C4-2B (cell line): ENCODE data around the gene NCBP3.
"Not testable (repeated sequence)": the region's sequence is repeated elsewhere in the genome, so short reads cannot be mapped to it uniquely, and the experiment has no call there.

Experiments
- H3K27ac ChIP-seq: fragments of 450-650 bp; 2 replicates; pipeline ENCODE4 v1.5.1; 2017
- CTCF ChIP-seq: fragments of 450-650 bp; conservative IDR thresholded peaks from 2 replicates; pipeline ENCODE4 v1.5.1; 2017; ENCODE audit warnings: mild to moderate bottlenecking
- ZFX ChIP-seq: fragments of 450-650 bp; IDR thresholded peaks from 2 replicates; pipeline ENCODE4 v1.6.1; 2017

The NCBP3 gene

GRCh38 chr17:3792481-3792880 lies 53.6 kb downstream of the NCBP3 start:
- no peak overlapping the region for H3K27ac ChIP-seq
- TF ChIP-seq CTCF (no peak), ZFX (no peak)

- TF ChIP-seq ZFX (no peak), CTCF (no peak)
Observed at GRCh38 chr17:3788200-3788599, 57.8 kb downstream of the NCBP3 start.

GRCh38 chr17:3785323-3785722 lies 60.7 kb downstream of the NCBP3 start:
- not testable (repeated sequence) for H3K27ac ChIP-seq

More at GRCh38 chr17:3788200-3788599, 57.8 kb downstream of the NCBP3 start:
- no peak overlapping the region for H3K27ac ChIP-seq

GRCh38 chr17:3782751-3783150 lies 63.3 kb downstream of the NCBP3 start:
- TF ChIP-seq CTCF (no peak), ZFX (no peak)
- H3K27ac ChIP-seq: no peak overlapping the region

GRCh38 chr17:3780986-3781385 lies 65.1 kb downstream of the NCBP3 start:
- TF ChIP-seq ZFX (no peak), CTCF (no peak)
- H3K27ac ChIP-seq: no peak overlapping the region

GRCh38 chr17:3777366-3778120 lies 68.5 kb downstream of the NCBP3 start:
- no peak for TF ChIP-seq CTCF
- TF ChIP-seq ZFX: no peak
- no peak overlapping the region for H3K27ac ChIP-seq

- H3K27ac ChIP-seq: no peak overlapping the region
- TF ChIP-seq ZFX: no peak
- no peak for TF ChIP-seq CTCF
Observed at GRCh38 chr17:3773966-3774365, 72.1 kb downstream of the NCBP3 start.

GRCh38 chr17:3773511-3773910 lies 72.5 kb downstream of the NCBP3 start:
- no peak for TF ChIP-seq ZFX
- TF ChIP-seq CTCF: no peak
- H3K27ac ChIP-seq: no peak overlapping the region
